ENCODE results near the gene OR5K2. TPM values are rescaled to one million over a fixed set of nuclear protein-coding genes. Genes with fewer than 3 reads are reported as not detected.

OR5K2 gene
- total RNA-seq, result not detected

DNA sequence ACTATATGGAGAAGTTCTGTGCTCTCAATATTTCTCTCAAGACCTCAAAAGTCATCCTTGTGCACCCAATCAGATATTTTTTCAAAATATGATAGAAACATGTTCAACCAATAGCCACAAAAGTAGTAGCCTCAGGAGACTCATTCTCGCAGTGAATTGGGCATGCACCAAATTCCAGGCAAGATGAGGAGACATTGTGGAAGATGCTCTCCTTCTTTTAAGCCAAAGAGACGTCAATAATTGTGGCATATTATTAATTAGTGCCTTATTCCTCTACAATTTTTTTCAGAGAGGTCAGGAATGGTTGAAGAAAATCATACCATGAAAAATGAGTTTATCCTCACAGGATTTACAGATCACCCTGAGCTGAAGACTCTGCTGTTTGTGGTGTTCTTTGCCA lies at the start of gene OR5K2:
TSS of gene OR5K2 (plus strand) at position 301 of the 400 bp plus-strand sequence. CDS start at position 301, 0 bp downstream.
- ATAC-seq (ENCODE audit: low read depth) (no peak), DNase-seq (no peak)
- peaks cover 14% of the 10 kb centered on the region for H3K36me3 Mint-ChIP-seq
- no peak within 1 kb of the TSS for H3K27ac Mint-ChIP-seq
- POLR2A ChIA-PET, result no interaction called here
- peaks cover 14% of the 10 kb centered on the region for H3K27me3 Mint-ChIP-seq
- no peaks in the 10 kb centered on the region for H3K4me1 Mint-ChIP-seq
- peaks cover 2% of the 10 kb centered on the region for H3K9me3 Mint-ChIP-seq
- no peak within 1 kb of the TSS for H3K4me3 Mint-ChIP-seq

DNA sequence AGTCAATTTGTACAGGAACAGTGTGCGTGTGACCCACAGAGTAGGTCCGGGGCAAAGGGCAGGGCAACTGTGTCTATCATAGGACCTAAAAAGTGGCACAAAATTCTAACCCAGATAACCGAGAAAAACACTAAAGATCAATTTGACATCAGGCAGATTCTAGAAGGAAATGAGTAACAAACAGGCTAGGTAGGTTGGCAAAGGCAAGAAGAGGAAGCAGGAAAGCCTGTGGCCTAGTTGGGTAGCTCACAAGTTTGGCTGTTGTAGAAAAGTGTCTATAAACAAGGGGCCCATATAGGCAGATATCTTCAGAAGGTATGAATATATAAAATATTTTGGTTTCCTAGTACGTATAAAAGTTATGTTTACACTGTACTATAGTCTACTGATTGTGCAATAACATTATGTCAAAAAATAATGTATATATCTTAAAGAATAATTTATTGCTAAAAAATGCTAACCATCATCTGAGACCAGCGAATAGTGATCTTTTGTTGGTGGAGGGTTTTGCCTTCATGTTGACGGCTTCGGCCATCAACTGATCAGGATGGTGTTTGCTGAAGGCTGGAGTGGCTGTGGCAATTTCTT lies 47.8 kb upstream of the OR5K2 start:
- POLR2A ChIA-PET, result no interaction called here
- Mint-ChIP-seq H3K4me1 (peaks cover 14% of the 10 kb centered on the region), H3K9me3 (peaks cover 8% of the 10 kb centered on the region), H3K4me3 (no peak overlapping the region), H3K27me3 (peaks cover 7% of the 10 kb centered on the region), H3K36me3 (peaks cover 11% of the 10 kb centered on the region), H3K27ac (peak overlapping the region; percentile 0)
- DNase-seq (no peak), ATAC-seq (ENCODE audit: low read depth) (no peak)

DNA sequence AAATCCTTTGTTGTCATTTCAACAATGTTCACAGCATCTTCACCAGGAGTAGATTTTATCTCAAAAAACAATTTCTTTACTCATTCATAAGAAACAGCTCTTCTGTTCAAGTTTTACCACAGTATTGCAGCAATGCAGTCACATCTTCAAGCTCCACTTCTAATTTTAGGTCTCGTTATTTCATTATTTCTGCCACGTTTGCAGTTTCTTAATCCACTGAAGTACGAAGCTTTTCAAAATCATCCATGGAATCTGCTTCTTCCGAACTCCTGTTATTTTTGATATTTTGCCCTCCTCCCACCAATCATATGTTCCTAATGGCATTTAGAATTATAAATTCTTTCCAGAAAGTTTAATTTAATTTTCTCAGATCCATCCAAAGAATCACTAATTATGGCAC lies 47.1 kb upstream of the OR5K2 start:
- Mint-ChIP-seq H3K27me3 (peaks cover 8% of the 10 kb centered on the region), H3K9me3 (peaks cover 8% of the 10 kb centered on the region), H3K27ac (no peak overlapping the region), H3K36me3 (peaks cover 11% of the 10 kb centered on the region), H3K4me3 (no peak overlapping the region), H3K4me1 (peaks cover 14% of the 10 kb centered on the region)
- ATAC-seq (ENCODE audit: low read depth) (no peak), DNase-seq (no peak)
- POLR2A ChIA-PET, result no interaction called here

DNA sequence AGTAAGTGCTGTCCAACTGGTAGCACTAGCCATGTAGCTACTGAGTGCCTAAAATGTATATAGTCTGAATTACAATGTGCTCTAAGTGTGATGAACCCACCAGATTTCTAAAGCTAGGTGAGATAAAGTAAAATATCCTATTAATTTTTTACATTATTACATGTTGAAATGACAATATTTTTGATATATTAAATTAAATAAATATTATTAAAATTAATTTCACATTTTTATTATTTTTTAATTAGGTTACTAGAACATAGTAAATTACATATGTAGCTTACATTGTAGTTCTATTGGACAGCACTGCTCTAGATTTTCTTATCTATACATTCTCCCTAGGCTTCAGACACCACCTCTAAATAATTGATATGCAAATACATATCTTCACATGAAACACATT lies 43.7 kb upstream of the OR5K2 start:
- Mint-ChIP-seq H3K27me3 (peaks cover 9% of the 10 kb centered on the region), H3K9me3 (peaks cover 9% of the 10 kb centered on the region), H3K4me1 (peaks cover 5% of the 10 kb centered on the region), H3K27ac (no peak overlapping the region), H3K36me3 (peaks cover under 1% of the 10 kb centered on the region), H3K4me3 (no peak overlapping the region)
- DNase-seq (no peak), ATAC-seq (ENCODE audit: low read depth) (no peak)
- POLR2A ChIA-PET, result no interaction called here

DNA sequence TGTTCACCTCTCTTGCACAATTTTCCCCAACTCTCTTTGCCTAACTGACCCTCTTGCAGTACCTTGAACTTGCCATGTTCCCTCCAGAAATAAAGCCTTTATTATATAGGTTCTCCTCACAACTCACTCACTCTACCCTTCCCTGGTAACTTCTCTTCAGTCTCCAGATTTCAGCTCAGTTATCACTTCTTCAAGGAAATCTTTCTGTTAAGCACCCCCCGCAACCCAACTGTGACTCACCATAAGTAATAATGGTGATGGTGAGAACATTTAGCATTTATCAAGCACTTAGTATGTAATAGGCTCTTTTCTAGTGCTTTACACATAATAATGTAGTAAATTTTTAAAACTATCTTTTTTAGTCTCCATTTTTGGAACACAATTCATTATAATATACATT lies 42.6 kb upstream of the OR5K2 start:
- H3K4me3 Mint-ChIP-seq, result no peak overlapping the region
- peaks cover 9% of the 10 kb centered on the region for H3K27me3 Mint-ChIP-seq
- DNase-seq (no peak), ATAC-seq (ENCODE audit: low read depth) (no peak)
- H3K27ac Mint-ChIP-seq, result no peak overlapping the region
- peaks cover 2% of the 10 kb centered on the region for H3K36me3 Mint-ChIP-seq
- POLR2A ChIA-PET, result no interaction called here
- no peaks in the 10 kb centered on the region for H3K4me1 Mint-ChIP-seq
- H3K9me3 Mint-ChIP-seq, result peaks cover 18% of the 10 kb centered on the region

DNA sequence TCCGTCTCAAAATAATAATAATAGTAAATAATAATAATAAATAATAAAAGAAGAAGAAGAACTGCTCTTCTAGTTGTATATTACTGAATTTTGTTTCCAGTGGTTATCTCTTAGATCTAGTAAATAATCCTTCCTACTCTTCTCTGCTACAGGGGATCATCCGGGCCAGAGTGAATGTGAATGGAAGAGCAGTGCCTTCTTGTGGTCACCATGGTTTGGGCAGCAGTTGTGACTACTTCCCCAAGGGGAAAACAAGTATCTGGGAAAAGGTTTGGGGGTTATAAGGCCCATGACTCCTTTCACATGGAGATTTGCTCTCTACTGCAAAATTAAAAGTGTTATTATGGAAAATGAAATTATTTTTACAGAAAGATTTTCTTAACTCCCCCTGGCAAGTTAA lies 39.9 kb upstream of the OR5K2 start:
- H3K4me3 Mint-ChIP-seq, result no peak overlapping the region
- peaks cover 12% of the 10 kb centered on the region for H3K27me3 Mint-ChIP-seq
- POLR2A ChIA-PET, result no interaction called here
- no peak overlapping the region for H3K27ac Mint-ChIP-seq
- ATAC-seq (ENCODE audit: low read depth) (no peak), DNase-seq (no peak)
- peaks cover 2% of the 10 kb centered on the region for H3K36me3 Mint-ChIP-seq
- peaks cover 7% of the 10 kb centered on the region for H3K4me1 Mint-ChIP-seq
- H3K9me3 Mint-ChIP-seq, result peaks cover 16% of the 10 kb centered on the region

DNA sequence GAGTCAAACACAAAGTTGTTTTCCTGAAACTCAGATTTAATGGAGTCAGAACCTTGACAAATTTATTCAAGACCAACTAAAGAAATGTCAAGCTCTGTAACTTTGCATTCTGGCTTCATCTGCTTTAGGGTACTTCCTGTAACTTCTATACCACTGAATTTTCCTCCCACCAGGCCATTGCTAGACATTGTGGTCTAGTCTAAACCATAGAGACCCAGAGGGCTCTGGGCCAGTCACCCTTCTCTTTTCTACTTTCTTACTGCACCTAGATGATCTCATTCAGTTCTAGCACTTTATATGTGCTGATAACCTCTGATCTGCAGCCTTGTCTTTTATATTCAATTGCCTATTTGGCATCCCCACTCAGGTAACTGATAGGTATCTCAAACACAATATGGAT lies 37.3 kb upstream of the OR5K2 start:
- Mint-ChIP-seq H3K27me3 (peaks cover 6% of the 10 kb centered on the region), H3K9me3 (peaks cover 17% of the 10 kb centered on the region), H3K36me3 (peaks cover 2% of the 10 kb centered on the region), H3K4me1 (peaks cover 7% of the 10 kb centered on the region), H3K27ac (no peak overlapping the region), H3K4me3 (peak overlapping the region; percentile 7)
- peak; percentile 82 for ATAC-seq (ENCODE audit: low read depth)
- POLR2A ChIA-PET, result no interaction called here
- DNase-seq, result no peak

DNA sequence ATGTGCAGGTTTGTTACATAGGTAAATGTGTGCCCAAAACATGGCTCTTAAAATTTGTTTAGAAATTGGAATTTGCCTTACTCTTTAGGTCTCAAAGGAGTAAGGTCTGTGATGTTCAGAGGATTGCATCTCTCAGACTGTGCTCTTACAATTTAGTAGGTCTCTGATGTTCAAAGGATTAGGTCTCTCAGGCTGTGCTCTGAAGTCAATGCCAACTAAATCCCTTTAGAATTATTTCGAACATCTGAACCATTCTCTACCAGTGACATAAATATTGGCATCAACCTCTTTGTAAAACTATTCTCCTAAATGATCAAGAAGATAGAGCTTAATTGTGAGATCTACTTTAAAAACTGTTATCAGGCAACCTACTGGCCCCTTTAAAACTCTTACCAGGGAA lies 34.6 kb upstream of the OR5K2 start, which contains the start of gene OR5K1:
TSS of gene OR5K1 (plus strand) at position 301 of the 400 bp plus-strand sequence. CDS start 6,376 bp downstream, outside the sequence.
- H3K4me1 Mint-ChIP-seq, result peaks cover 7% of the 10 kb centered on the region
- ATAC-seq (ENCODE audit: low read depth), result no peak
- H3K27ac Mint-ChIP-seq, result no peak within 1 kb of the TSS
- H3K4me3 Mint-ChIP-seq, result no peak within 1 kb of the TSS
- H3K9me3 Mint-ChIP-seq, result peaks cover 15% of the 10 kb centered on the region
- H3K36me3 Mint-ChIP-seq, result peaks cover 2% of the 10 kb centered on the region
- H3K27me3 Mint-ChIP-seq, result peaks cover 4% of the 10 kb centered on the region
- no peak for DNase-seq
- POLR2A ChIA-PET, result no interaction called here

DNA sequence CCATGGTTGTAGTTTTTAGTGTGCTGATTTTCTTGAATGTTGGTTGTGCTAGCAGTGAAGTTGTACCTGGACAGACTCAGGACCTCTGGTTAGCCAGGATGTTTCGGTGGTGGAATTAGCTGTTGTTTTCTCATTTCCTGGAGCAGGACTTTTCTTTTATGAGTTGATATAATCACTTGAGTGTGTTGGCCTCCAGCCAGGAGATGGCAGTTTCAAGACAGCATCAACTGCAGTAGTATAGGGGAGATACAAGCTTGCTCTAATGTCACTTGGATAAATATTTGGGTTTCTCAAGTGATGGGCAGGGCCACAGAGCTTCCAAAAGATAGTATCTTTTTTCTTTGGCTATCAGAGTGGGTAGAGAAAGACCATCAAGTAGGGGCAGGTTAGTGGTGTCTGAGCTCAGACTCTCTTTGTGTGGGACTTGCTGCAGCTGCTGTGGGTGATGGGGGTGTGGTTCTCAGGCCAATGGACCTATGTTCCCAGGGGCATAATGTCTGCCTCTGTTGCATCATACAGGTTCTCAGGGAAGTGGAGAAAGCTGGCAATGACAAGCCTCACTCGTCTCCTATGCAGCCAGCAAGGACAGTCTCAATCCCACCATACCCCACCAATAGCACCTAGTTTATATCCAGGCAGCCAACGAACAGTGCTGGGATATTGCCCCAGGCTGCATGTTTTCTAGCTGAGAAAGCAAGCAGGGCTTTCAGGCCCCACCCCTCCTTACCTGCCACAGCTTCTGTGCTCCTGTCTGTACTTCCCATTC lies 14.6 kb upstream of the OR5K2 start:
- Mint-ChIP-seq H3K4me3 (no peak overlapping the region), H3K36me3 (peaks cover 20% of the 10 kb centered on the region), H3K4me1 (no peaks in the 10 kb centered on the region), H3K27ac (no peak overlapping the region), H3K9me3 (peaks cover 38% of the 10 kb centered on the region), H3K27me3 (peaks cover 2% of the 10 kb centered on the region)
- ATAC-seq (ENCODE audit: low read depth) (no peak), DNase-seq (no peak)
- POLR2A ChIA-PET, result no interaction called here

DNA sequence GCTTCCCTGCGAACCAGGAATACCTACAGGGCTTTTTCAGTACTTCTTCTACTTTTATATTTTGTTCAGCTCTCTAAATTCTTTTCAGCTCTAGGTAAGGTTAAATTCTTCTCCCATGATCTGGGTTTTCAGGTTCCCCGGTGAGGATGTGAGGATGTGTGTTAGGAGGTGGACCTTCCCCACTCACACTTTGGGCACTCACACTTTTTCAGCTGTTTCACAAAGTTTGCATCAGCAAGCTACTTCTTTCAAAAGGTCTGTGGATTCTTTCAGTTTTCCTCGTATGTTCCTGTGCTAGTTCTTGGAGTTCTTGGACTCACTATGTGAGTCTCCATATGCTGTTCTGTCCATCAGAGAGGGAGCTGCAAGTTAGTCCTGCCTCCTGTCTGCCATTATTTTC lies 13.9 kb upstream of the OR5K2 start:
- no peak overlapping the region for H3K27ac Mint-ChIP-seq
- no peaks in the 10 kb centered on the region for H3K4me1 Mint-ChIP-seq
- DNase-seq (no peak), ATAC-seq (ENCODE audit: low read depth) (no peak)
- H3K36me3 Mint-ChIP-seq, result peaks cover 21% of the 10 kb centered on the region
- peaks cover 40% of the 10 kb centered on the region for H3K9me3 Mint-ChIP-seq
- H3K27me3 Mint-ChIP-seq, result peaks cover 2% of the 10 kb centered on the region
- H3K4me3 Mint-ChIP-seq, result no peak overlapping the region
- POLR2A ChIA-PET, result no interaction called here

DNA sequence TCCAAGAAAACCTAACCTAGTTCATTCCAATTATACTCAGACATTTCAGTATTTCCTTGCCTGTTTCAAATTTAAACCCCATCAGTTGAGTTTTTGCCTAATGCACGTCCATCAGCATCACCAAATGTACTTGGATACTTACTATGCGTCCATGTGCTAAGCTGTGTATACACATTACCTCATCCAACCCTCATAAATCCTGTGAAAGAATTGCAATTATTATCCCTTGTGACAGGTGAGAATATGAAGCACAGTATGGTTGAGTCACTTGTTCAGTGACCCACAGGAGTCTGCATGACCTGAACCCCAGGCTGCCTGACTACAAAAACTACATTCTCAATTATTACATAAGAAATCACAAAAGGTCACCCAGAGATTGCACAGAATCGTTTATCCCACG lies 2.5 kb downstream of the OR5K2 start:
- Mint-ChIP-seq H3K27ac (no peak overlapping the region), H3K4me1 (peaks cover 5% of the 10 kb centered on the region), H3K36me3 (peaks cover 26% of the 10 kb centered on the region), H3K4me3 (no peak overlapping the region), H3K27me3 (no peaks in the 10 kb centered on the region), H3K9me3 (peaks cover 2% of the 10 kb centered on the region)
- no peak for ATAC-seq (ENCODE audit: low read depth)
- no peak for DNase-seq
- POLR2A ChIA-PET, result no interaction called here

DNA sequence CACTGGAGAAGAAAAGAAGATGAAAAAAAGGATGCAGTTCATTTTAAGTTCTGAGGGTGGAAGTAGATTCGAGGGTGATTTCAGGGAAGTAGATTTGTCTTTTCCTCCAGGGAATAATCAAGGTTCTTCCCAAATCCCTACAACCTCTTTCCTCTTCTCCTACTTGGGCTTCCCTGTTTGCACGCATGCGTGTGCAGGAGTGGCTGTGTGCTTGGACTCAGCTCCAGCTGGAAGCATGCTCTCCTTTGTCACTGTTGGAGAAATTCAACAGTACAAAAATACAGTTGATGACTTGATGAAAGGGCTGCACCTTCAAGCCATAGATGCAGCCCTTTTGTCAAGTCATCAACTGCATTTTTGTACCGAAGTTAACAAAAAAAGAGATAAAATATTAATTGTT lies 3.8 kb downstream of the OR5K2 start:
- DNase-seq (no peak), ATAC-seq (ENCODE audit: low read depth) (no peak)
- POLR2A ChIA-PET, result no interaction called here
- Mint-ChIP-seq H3K27ac (no peak overlapping the region), H3K27me3 (no peaks in the 10 kb centered on the region), H3K36me3 (peaks cover 30% of the 10 kb centered on the region), H3K4me3 (no peak overlapping the region), H3K4me1 (peaks cover 5% of the 10 kb centered on the region), H3K9me3 (peaks cover 5% of the 10 kb centered on the region)

DNA sequence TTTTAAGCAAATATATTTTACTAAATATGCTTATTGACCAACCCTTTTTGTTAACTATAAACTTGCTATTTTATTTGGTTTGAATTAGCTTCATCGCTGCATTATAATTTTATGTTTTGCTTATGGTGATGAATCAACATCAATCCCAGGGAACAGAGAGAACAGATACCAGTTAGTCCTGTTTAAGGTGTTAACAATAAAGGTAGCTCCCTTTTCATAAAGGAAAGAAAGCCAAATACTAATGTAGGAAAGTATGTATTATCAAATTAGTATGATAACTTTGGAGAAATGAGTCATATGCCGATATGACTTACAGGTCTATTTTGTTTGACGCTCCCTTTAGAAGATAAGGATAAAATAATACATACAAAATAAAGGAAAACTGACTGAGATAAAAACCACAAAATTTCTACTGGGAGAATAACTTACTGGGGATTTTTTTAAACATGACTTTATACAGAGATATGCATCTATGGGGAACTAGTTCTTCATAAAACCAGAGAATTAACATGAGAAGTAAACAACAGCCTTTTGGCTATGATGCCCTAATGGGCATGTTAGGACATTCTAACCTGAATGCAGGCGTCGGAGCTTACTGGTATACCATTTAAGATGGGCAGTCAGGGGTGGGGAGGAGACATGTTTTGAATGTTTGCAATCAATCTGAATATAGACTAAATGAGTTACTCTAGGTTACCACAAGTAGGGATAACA lies 4.5 kb downstream of the OR5K2 start:
- H3K36me3 Mint-ChIP-seq, result peaks cover 37% of the 10 kb centered on the region
- H3K27me3 Mint-ChIP-seq, result no peaks in the 10 kb centered on the region
- DNase-seq (no peak), ATAC-seq (ENCODE audit: low read depth) (no peak)
- no peak overlapping the region for H3K27ac Mint-ChIP-seq
- H3K9me3 Mint-ChIP-seq, result peaks cover 7% of the 10 kb centered on the region
- H3K4me1 Mint-ChIP-seq, result peaks cover 5% of the 10 kb centered on the region
- no peak overlapping the region for H3K4me3 Mint-ChIP-seq
- POLR2A ChIA-PET, result no interaction called here

DNA sequence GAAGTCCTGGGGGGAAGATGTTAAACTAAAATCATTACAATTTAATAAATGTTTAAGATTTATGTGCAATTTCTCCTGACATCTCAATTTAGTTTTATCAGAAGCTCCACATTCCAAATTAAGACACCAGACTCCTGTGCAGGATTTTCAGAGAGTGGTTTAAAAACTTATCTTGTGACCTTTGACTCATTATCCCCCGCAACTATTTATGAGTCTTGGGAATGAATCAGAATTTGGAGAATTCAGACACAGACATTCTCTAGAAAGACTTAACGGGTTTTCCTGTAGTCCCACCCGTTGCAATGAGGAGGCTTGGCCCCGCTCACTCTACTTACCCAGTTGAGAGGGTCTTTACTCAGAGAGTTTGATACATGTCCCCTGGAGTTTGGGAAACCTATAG lies 7.1 kb downstream of the OR5K2 start:
- H3K4me1 Mint-ChIP-seq, result peaks cover 18% of the 10 kb centered on the region
- DNase-seq, result no peak

More for the DNA sequence above, 7.1 kb downstream of the OR5K2 start:
- Mint-ChIP-seq H3K27ac (no peak overlapping the region), H3K9me3 (peaks cover 11% of the 10 kb centered on the region), H3K36me3 (peaks cover 59% of the 10 kb centered on the region), H3K4me3 (no peak overlapping the region), H3K27me3 (no peaks in the 10 kb centered on the region)
- no peak for ATAC-seq (ENCODE audit: low read depth)
- POLR2A ChIA-PET, result no interaction called here
